SK-N-SH (cell line): ENCODE data around the gene TMEM232.

Source experiments
- EP300 ChIP-seq, 2 experiments: IDR thresholded peaks; 2 replicates each; pipeline versions ENCODE4 v1.4.0 to v1.6.1; 2012; ENCODE audit warnings: borderline replicate concordance in 1 of 2, low read depth in 1 of 2, low read length in 1 of 2
- FOXM1 ChIP-seq: IDR thresholded peaks from 2 replicates; pipeline ENCODE4 v1.4.0; 2012; ENCODE audit warnings: low read depth, mild to moderate bottlenecking
- GATA2 ChIP-seq: sonication (generic); formaldehyde crosslinking; IDR thresholded peaks from 2 replicates; pipeline ENCODE4 v1.5.0; 2020; ENCODE audit warnings: mild to moderate bottlenecking, missing genetic modification reagents
- POLR2AphosphoS5 ChIP-seq: IDR thresholded peaks from 2 replicates; pipeline ENCODE4 v1.6.1; 2012; ENCODE audit warnings: low read depth, low read length
- RXRA ChIP-seq: IDR thresholded peaks from 2 replicates; pipeline ENCODE4 v1.4.0; 2012; ENCODE audit warnings: low read depth, mild to moderate bottlenecking, borderline replicate concordance
- YY1 ChIP-seq: IDR thresholded peaks from 2 replicates; pipeline ENCODE4 v1.4.0; 2012; ENCODE audit warnings: low read depth, mild to moderate bottlenecking
- TF ChIP-seq, protein P1 (sequence below): fragments of 200-600 bp; sonication (generic); IDR thresholded peaks from 2 replicates; pipeline ENCODE4 v1.6.1; 2017; ENCODE audit warnings: antibody characterized with exemption, mild to moderate bottlenecking, moderate library complexity

DNA sequence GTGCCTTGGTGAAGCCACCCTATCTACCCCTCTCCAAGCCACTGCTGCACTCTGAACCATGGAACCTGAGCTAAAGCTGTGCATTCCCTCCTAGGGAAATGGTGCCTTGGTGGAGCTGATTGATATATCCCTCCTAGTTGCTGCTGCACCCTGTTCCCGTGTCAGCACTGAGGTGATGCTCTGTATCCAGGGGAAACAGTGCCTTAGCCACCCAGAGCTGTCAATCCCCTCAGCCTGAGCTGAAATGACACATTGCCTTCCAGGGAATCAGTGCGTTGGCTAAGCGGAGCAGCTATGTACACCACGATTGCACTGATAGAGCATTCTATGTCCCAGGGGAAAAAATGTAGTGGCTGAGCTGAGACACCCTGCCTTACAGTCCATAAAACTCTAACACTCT, 257.0 kb downstream of the TMEM232 start:
- TF ChIP-seq RXRA, result no peak
- TF ChIP-seq, protein P1, sequence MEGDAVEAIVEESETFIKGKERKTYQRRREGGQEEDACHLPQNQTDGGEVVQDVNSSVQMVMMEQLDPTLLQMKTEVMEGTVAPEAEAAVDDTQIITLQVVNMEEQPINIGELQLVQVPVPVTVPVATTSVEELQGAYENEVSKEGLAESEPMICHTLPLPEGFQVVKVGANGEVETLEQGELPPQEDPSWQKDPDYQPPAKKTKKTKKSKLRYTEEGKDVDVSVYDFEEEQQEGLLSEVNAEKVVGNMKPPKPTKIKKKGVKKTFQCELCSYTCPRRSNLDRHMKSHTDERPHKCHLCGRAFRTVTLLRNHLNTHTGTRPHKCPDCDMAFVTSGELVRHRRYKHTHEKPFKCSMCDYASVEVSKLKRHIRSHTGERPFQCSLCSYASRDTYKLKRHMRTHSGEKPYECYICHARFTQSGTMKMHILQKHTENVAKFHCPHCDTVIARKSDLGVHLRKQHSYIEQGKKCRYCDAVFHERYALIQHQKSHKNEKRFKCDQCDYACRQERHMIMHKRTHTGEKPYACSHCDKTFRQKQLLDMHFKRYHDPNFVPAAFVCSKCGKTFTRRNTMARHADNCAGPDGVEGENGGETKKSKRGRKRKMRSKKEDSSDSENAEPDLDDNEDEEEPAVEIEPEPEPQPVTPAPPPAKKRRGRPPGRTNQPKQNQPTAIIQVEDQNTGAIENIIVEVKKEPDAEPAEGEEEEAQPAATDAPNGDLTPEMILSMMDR, result no peak
- no peak for TF ChIP-seq YY1
- no peak for TF ChIP-seq GATA2
- TF ChIP-seq POLR2AphosphoS5, result no peak
- no peak for TF ChIP-seq EP300 (IDR thresholded peaks at IDR 0.05; ENCODE audit: borderline replicate concordance in 1 of 2, low read depth in 1 of 2, low read length in 1 of 2)
- TF ChIP-seq FOXM1, result no peak
